Upper lobe of left lung (tissue), 4 donors: Measurements from ENCODE around the gene PRXL2B.

Experiments
- CTCF ChIP-seq, 6 experiments: fragments of 450-650 bp in 4 of 6; fragments of 200-600 bp in 2 of 6; sonication (generic) in 2 of 6; IDR thresholded peaks; one replicate each; pipeline ENCODE4 v1.5.1; 2016 to 2019; ENCODE audit warnings: antibody characterized with exemption in 6 of 6
- POLR2A ChIP-seq, 4 donors: fragments of 450-650 bp; IDR thresholded peaks; one replicate each; pipeline ENCODE4 v1.5.1; 2016 to 2017; ENCODE audit warnings: antibody characterized with exemption in 4 of 4, mild to moderate bottlenecking in 2 of 4

- TF ChIP-seq CTCF (IDR thresholded peaks at IDR 0.05) (no peak), POLR2A (IDR thresholded peaks at IDR 0.05) (no peak)
These were observed 15.2 kb upstream of the PRXL2B start for GRCh38 chr1:2571348-2571747.
